IMR-90 (cell line): ENCODE measurements around the gene HHIPL1. TPM values are rescaled to one million over a fixed set of nuclear protein-coding genes. Genes with fewer than 3 reads are reported as not detected.

Experiments used
- ATAC-seq: fragments of 200-7000 bp; cut with Tn5 transposase; 2 replicates; pipeline ENCODE4 v1.9.1; 2020; ENCODE audit warnings: low read depth, mild to moderate bottlenecking, moderate library complexity
- BruUV-seq: library from RNA; stranded (reverse); fragments of 400-500 nt; replicated peaks from 2 replicates; lab custom pipeline; 2021; lab: Mats Ljungman, UMichigan
- CTCF ChIA-PET: fragments of 300-600 bp; formaldehyde crosslinking; extraction: SDS; loops from one replicate; lab custom pipeline; 2021; ENCODE audit warnings: antibody characterized with exemption; lab: Yijun Ruan, JAX
- POLR2A ChIA-PET: fragments of 300-600 bp; sonication (Branson Sonifier 250); formaldehyde crosslinking; loops from one replicate; lab custom pipeline; 2022; ENCODE audit warnings: antibody characterized with exemption; ENCODE audit not compliant: unreplicated experiment; lab: Charles Lee
- DNase-seq: peaks from one replicate; pipeline ENCODE4 v3.0.0; 2013
- H2AFZ ChIP-seq: replicated peaks from 2 replicates; pipeline ENCODE3; 2013; ENCODE audit warnings: low read length, mild to moderate bottlenecking; ENCODE audit not compliant: poor library complexity
- H2AK5ac ChIP-seq: 2 replicates; pipeline ENCODE4 v1.6.1; 2013; ENCODE audit warnings: low read depth, low read length, inconsistent platforms
- H2AK9ac ChIP-seq: replicated peaks from 2 replicates; pipeline ENCODE3; 2013; ENCODE audit warnings: mild to moderate bottlenecking, low read depth, low read length, moderate library complexity; ENCODE audit not compliant: poor library complexity
- H2BK120ac ChIP-seq: 2 replicates; pipeline ENCODE4 v1.6.1; 2013; ENCODE audit warnings: low read depth, low read length, inconsistent platforms
- H2BK15ac ChIP-seq: 3 replicates; pipeline ENCODE4 v1.6.1; 2013; ENCODE audit warnings: low read depth, low read length, inconsistent platforms
- H2BK20ac ChIP-seq: 2 replicates; pipeline ENCODE4 v1.6.1; 2013; ENCODE audit warnings: low read depth, mild to moderate bottlenecking, inconsistent platforms, low read length, moderate library complexity
- H2BK5ac ChIP-seq: 2 replicates; pipeline ENCODE4 v1.6.1; 2013; ENCODE audit warnings: mild to moderate bottlenecking, low read depth, low read length, inconsistent platforms; ENCODE audit not compliant: poor library complexity, severe bottlenecking
- H3K14ac ChIP-seq: replicated peaks from 2 replicates; pipeline ENCODE4 v1.6.1; 2013; ENCODE audit warnings: low read depth, low read length, inconsistent platforms
- H3K18ac ChIP-seq: 2 replicates; pipeline ENCODE4 v1.6.1; 2013; ENCODE audit warnings: low read depth, low read length, control low read depth
- H3K23ac ChIP-seq: 2 replicates; pipeline ENCODE4 v1.6.1; 2013; ENCODE audit warnings: low read depth, low read length, inconsistent platforms
- H3K27ac ChIP-seq: 2 replicates; pipeline ENCODE4 v1.5.1; 2013; ENCODE audit warnings: mild to moderate bottlenecking, control low read depth, low read length; ENCODE audit not compliant: insufficient read depth
- H3K27me3 ChIP-seq: 2 replicates; pipeline ENCODE4 v1.6.1; 2013; ENCODE audit warnings: low read length; ENCODE audit not compliant: control insufficient read depth, insufficient read depth
- H3K36me3 ChIP-seq: 2 replicates; pipeline ENCODE4 v1.6.1; 2013; ENCODE audit warnings: low read length, mixed read lengths; ENCODE audit not compliant: control insufficient read depth, insufficient read depth
- H3K4ac ChIP-seq: 2 replicates; pipeline ENCODE4 v1.6.1; 2013; ENCODE audit warnings: low read depth, low read length, inconsistent platforms
- H3K4me1 ChIP-seq: 2 replicates; pipeline ENCODE4 v1.6.1; 2013; ENCODE audit warnings: low read length, mixed read lengths; ENCODE audit not compliant: control insufficient read depth, insufficient read depth
- H3K4me2 ChIP-seq: 2 replicates; pipeline ENCODE4 v1.6.1; 2013; ENCODE audit warnings: low read depth, mild to moderate bottlenecking, control low read depth, low read length, moderate library complexity
- H3K4me3 ChIP-seq: 2 replicates; pipeline ENCODE4 v1.5.1; 2013; ENCODE audit warnings: low read depth, mild to moderate bottlenecking, control low read depth, low read length, moderate library complexity; ENCODE audit not compliant: insufficient read depth
- H3K56ac ChIP-seq: 2 replicates; pipeline ENCODE4 v1.6.1; 2013; ENCODE audit warnings: low read length, inconsistent platforms; ENCODE audit not compliant: insufficient read depth; ENCODE audit errors: extremely low read depth
- H3K79me1 ChIP-seq, 2 experiments: 2 replicates each; pipeline ENCODE4 v1.6.1; 2013; ENCODE audit warnings: low read length in 2 of 2, inconsistent platforms in 1 of 2, low read depth in 1 of 2
- H3K9ac ChIP-seq: 2 replicates; pipeline ENCODE4 v1.6.1; 2013; ENCODE audit warnings: low read depth, low read length, control low read depth
- H3K9me1 ChIP-seq: 2 replicates; pipeline ENCODE4 v1.6.1; 2013; ENCODE audit warnings: low read length, inconsistent platforms; ENCODE audit not compliant: insufficient read depth
- H3K9me3 ChIP-seq: 2 replicates; pipeline ENCODE4 v1.6.1; 2013; ENCODE audit warnings: low read length; ENCODE audit not compliant: control insufficient read depth, insufficient read depth
- H4K20me1 ChIP-seq: 2 replicates; pipeline ENCODE4 v1.6.1; 2013; ENCODE audit warnings: low read length, inconsistent platforms; ENCODE audit not compliant: insufficient read depth
- H4K5ac ChIP-seq: 2 replicates; pipeline ENCODE4 v1.6.1; 2013; ENCODE audit warnings: mild to moderate bottlenecking, low read depth, low read length, control low read depth
- H4K8ac ChIP-seq, 2 experiments: 2 replicates each; pipeline ENCODE4 v1.6.1; 2013; ENCODE audit warnings: low read depth in 2 of 2, low read length in 2 of 2, control low read depth in 1 of 2, inconsistent platforms in 1 of 2
- H4K91ac ChIP-seq: 2 replicates; pipeline ENCODE4 v1.6.1; 2013; ENCODE audit warnings: low read depth, low read length, inconsistent platforms; ENCODE audit not compliant: insufficient read depth
- BHLHE40 ChIP-seq: fragments of 150-350 bp; IDR thresholded peaks from 2 replicates; pipeline ENCODE4 v1.6.1; 2016; ENCODE audit warnings: mild to moderate bottlenecking, low read depth, low read length
- CEBPB ChIP-seq: IDR thresholded peaks from 2 replicates; pipeline ENCODE4 v1.6.1; 2012; ENCODE audit warnings: low read depth, low read length, improper control_type of control experiment
- CHD1 ChIP-seq: IDR thresholded peaks from 2 replicates; pipeline ENCODE4 v1.6.1; 2012; ENCODE audit warnings: low read depth, low read length, improper control_type of control experiment
- CTCF ChIP-seq: conservative IDR thresholded peaks from 2 replicates; pipeline ENCODE4 v1.5.1; 2012; ENCODE audit warnings: mild to moderate bottlenecking, low read depth, low read length, improper control_type of control experiment
- ELK1 ChIP-seq: fragments of 150-350 bp; IDR thresholded peaks from 2 replicates; pipeline ENCODE4 v1.6.1; 2016; ENCODE audit warnings: low read depth, mild to moderate bottlenecking, low read length, moderate library complexity, borderline replicate concordance
- FOS ChIP-seq: fragments of 150-350 bp; IDR thresholded peaks from 2 replicates; pipeline ENCODE4 v1.6.1; 2016; ENCODE audit warnings: low read depth, low read length
- MAFK ChIP-seq: IDR thresholded peaks from 2 replicates; pipeline ENCODE4 v1.6.1; 2012; ENCODE audit warnings: low read depth, low read length, improper control_type of control experiment
- MAZ ChIP-seq: IDR thresholded peaks from 2 replicates; pipeline ENCODE4 v1.6.1; 2012; ENCODE audit warnings: low read depth, mild to moderate bottlenecking, low read length, improper control_type of control experiment, moderate library complexity, borderline replicate concordance
- MXI1 ChIP-seq: IDR thresholded peaks from 2 replicates; pipeline ENCODE4 v1.6.1; 2012; ENCODE audit warnings: low read depth, mild to moderate bottlenecking, low read length, moderate library complexity, borderline replicate concordance
- NFE2L2 ChIP-seq: fragments of 150-350 bp; IDR thresholded peaks from 2 replicates; pipeline ENCODE4 v1.6.1; 2016; ENCODE audit warnings: low read depth, mild to moderate bottlenecking, low read length
- POLR2A ChIP-seq: IDR thresholded peaks from 2 replicates; pipeline ENCODE4 v1.6.1; 2012; ENCODE audit warnings: mild to moderate bottlenecking, low read depth, low read length
- RAD21 ChIP-seq: IDR thresholded peaks from 2 replicates; pipeline ENCODE4 v1.6.1; 2012; ENCODE audit warnings: low read length, improper control_type of control experiment
- RCOR1 ChIP-seq: IDR thresholded peaks from 2 replicates; pipeline ENCODE4 v1.6.1; 2012; ENCODE audit warnings: mild to moderate bottlenecking, low read length, improper control_type of control experiment; ENCODE audit not compliant: insufficient replicate concordance
- RFX5 ChIP-seq: IDR thresholded peaks from 2 replicates; pipeline ENCODE4 v1.8.0; 2012; ENCODE audit warnings: low read depth, mild to moderate bottlenecking, low read length, moderate library complexity
- SMC3 ChIP-seq: fragments of 150-350 bp; IDR thresholded peaks from 2 replicates; pipeline ENCODE4 v1.6.1; 2016; ENCODE audit warnings: low read depth, mild to moderate bottlenecking, antibody characterized with exemption, low read length, moderate library complexity
- USF2 ChIP-seq: fragments of 150-350 bp; IDR thresholded peaks from 2 replicates; pipeline ENCODE4 v1.6.1; 2017; ENCODE audit warnings: mild to moderate bottlenecking, antibody characterized with exemption, low read length, low read depth
- WGBS, 2 experiments: methylation state at CpG; one replicate each; pipeline versions ENCODE4 v1.1.5 to v1.1.7; 2013; ENCODE audit warnings: missing lambda C conversion rate in 2 of 2; ENCODE audit not compliant: insufficient read length in 1 of 2; ENCODE audit errors: extremely low coverage in 2 of 2; 5-methylcytosine and 5-hydroxymethylcytosine counted together
- dilution Hi-C: fragments of 300-500 bp; cut with HindIII; formaldehyde crosslinking; loops from one replicate; pipeline ENCODE4 v1.14.3; 2018; ENCODE audit warnings: low sequenced_read_pairs; ENCODE audit not compliant: unreplicated experiment
- in situ Hi-C: fragments of 300-500 bp; cut with MboI; formaldehyde crosslinking; loops from 3 replicates; pipeline ENCODE4 v1.14.3; 2019; ENCODE audit warnings: low sequenced_read_pairs, inconsistent platforms, mixed read lengths
- intact Hi-C: fragments of 100-400 bp; cut with micrococcal nuclease; formaldehyde crosslinking; loops from 2 replicates; pipeline ENCODE4 v1.10.0; 2022
- polyA plus RNA-seq, 3 experiments: library from polyadenylated mRNA; depleted of rRNA; stranded (reverse); fragments of >200 nt; gene quantifications; 2 replicates each; pipeline ENCODE4 v1.2.3, GENCODE V29; 2012; ENCODE audit warnings: low replicate concordance in 1 of 3
- total RNA-seq: library from RNA; depleted of rRNA; stranded (reverse); fragments of >200 nt; gene quantifications from 2 replicates; pipeline ENCODE4 v1.2.3, GENCODE V29; 2012

HHIPL1 gene
- total and polyA plus RNA-seq, 2 of the 4 experiments (the other 2 are of a cell fraction), result 0.65 to 0.72 TPM

GRCh38 chr14:99706107-99706900, 61.4 kb downstream of the HHIPL1 start:
- CTCF ChIA-PET, result no interaction called here

More at GRCh38 chr14:99706107-99706900, 61.4 kb downstream of the HHIPL1 start:
- Histone ChIP-seq H3K9me1 (no peaks in the 10 kb centered on the region), H3K14ac (no peak overlapping the region), H2BK120ac (no peak overlapping the region), H3K9me3 (peaks cover 10% of the 10 kb centered on the region), H3K36me3 (no peaks in the 10 kb centered on the region), H2BK5ac (no peak overlapping the region), H2AFZ (no peak overlapping the region), H3K27me3 (peaks cover 6% of the 10 kb centered on the region; the same call in 1 of the 2 replicates), H3K4me3 (no peak overlapping the region), H3K23ac (no peak overlapping the region), H3K4me1 (no peaks in the 10 kb centered on the region), H3K79me1 (no peaks in the 10 kb centered on the region), H4K5ac (no peak overlapping the region), H3K56ac (no peak overlapping the region), H2AK9ac (no peak overlapping the region), H3K27ac (no peak overlapping the region), H4K20me1 (no peaks in the 10 kb centered on the region), H3K18ac (no peak overlapping the region), H4K91ac (no peak overlapping the region), H2BK15ac (no peak overlapping the region), H2BK20ac (no peak overlapping the region), H4K8ac (no peak overlapping the region), H2AK5ac (no peak overlapping the region), H3K4ac (no peak overlapping the region), H3K4me2 (no peak overlapping the region), H3K9ac (no peak overlapping the region)
- intact Hi-C loops (no loop called here), dilution Hi-C loops (no loop called here), in situ Hi-C loops (no loop called here)
- POLR2A ChIA-PET, result no interaction called here
- DNase-seq (no peak), ATAC-seq (no peak)
- BruUV-seq, result no TSS peak
- TF ChIP-seq ELK1 (no peak), POLR2A (no peak), RCOR1 (no peak), USF2 (no peak), RFX5 (no peak), CEBPB (no peak), MAZ (no peak), FOS (no peak), RAD21 (no peak), MAFK (no peak), CHD1 (no peak), MXI1 (no peak), BHLHE40 (no peak), CTCF (no peak), SMC3 (no peak), NFE2L2 (no peak)
- 0% methylated on average over 1 of the region's 8 CpGs; no CpG with 5 or more reads in 1 of the 2 experiments for WGBS, 2 experiments
